Measurements from ENCODE around the gene STK39.

STK39 gene

GRCh38 chr2:168182550-168183249 is 64.7 kb downstream of the STK39 start:
- no peak for DNase-seq

- DNase-seq: no peak
Observed at GRCh38 chr2:168181825-168182224, 65.6 kb downstream of the STK39 start.

GRCh38 chr2:168180914-168181313 is 66.5 kb downstream of the STK39 start:
- no peak for DNase-seq

GRCh38 chr2:168180483-168180882 is 66.9 kb downstream of the STK39 start:
- no peak for DNase-seq

DNA sequence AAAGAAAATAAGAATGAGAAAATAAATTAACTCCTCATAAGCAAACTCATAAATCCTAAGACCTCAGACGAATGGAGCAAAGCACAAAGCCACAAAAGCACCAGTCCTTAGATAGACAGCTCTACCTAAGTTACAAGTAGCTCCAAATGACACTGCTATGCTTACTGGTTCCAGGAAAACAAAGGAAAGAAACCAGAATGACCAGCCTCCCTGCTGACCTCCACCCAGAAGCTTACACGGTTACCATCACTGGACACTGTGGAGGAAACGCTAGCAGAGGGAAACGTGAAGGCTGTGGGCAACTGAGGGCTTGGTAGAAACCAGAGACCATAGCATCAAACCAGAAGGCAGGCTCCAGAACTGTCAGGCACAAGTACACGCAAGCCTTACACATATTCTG is 67.8 kb downstream of the STK39 start:
- no peak for DNase-seq

GRCh38 chr2:168178520-168179324 is 68.7 kb downstream of the STK39 start:
- DNase-seq: no peak

- no peak for DNase-seq
Observed at GRCh38 chr2:168176402-168176801, 71.0 kb downstream of the STK39 start.

DNA sequence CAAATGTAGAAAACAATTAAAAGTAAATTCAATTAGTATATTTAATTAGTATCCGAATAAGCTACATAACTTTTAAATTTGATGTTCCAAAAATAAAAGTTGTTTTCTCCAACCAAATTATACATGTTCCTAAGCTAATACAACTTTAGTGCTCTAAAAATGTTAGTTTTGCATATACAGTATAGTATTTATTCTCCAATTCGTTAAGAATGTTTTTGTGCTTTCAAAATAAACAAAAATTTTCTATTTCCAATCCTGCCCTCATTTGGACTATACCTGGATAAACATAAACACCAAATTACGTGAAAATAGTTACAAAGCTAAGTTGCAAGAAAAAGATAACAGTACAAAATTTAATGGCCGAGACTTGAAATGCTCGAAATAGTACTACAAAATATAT is 71.9 kb downstream of the STK39 start:
- DNase-seq: no peak

DNA sequence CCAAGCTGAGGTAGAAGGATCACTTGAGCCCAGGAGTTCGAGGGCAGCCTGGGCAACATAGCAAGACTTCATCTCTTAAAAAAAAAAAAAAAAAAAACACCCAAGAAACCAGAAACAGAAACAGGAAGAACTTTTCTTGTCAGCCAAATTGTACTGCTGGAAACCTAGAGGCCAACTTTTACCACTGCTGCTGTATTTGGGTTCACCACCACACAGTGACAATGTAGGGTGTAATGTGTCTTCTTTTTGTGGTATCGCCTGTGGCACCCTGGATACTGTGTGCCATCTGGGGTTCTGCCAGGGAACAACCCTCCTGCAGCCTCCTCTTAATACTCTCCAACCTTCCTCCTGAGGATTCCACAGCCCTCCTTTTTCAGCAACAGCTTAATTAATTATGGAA is 72.6 kb downstream of the STK39 start:
- no peak for DNase-seq

- DNase-seq: no peak
Observed at GRCh38 chr2:168172071-168172470, 75.3 kb downstream of the STK39 start.

- DNase-seq: no peak
Observed at GRCh38 chr2:168171059-168171762, 76.2 kb downstream of the STK39 start.

- DNase-seq: no peak
Observed at GRCh38 chr2:168169097-168169745, 78.2 kb downstream of the STK39 start.

DNA sequence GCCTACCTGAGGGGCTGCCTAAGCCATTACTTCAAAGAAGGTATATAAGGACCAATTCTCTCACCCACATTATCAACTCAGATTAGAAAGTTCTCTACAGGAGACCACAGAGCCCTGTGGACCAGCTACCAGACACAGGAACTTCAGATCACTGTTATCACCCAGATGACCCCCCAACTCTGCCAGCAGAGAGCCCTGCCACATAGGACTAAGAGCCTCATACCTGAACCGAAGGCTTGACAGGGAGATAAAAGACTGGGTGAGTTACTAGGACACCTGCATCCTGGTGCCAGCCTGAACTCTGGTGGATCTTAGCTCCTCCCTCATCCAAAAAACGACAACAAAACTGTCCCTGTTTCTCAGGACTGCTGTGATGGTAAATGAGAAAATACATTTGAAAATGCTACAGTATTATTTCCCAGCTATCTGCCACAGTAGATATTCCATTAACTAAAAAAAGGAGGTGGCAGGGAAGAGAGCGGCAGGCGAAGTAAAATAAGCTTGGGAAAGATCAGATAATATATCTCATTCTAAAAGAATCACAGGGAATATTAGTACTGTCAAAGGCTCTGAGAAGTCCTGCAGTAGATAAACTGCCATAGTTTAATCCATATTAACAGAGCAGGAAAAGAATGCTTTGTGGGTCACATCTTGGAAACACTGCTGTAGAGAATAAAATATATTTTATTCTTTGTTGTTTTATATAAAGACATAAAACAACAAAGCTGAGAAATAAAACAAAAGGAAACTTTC is 79.7 kb downstream of the STK39 start:
- no peak for DNase-seq

DNA sequence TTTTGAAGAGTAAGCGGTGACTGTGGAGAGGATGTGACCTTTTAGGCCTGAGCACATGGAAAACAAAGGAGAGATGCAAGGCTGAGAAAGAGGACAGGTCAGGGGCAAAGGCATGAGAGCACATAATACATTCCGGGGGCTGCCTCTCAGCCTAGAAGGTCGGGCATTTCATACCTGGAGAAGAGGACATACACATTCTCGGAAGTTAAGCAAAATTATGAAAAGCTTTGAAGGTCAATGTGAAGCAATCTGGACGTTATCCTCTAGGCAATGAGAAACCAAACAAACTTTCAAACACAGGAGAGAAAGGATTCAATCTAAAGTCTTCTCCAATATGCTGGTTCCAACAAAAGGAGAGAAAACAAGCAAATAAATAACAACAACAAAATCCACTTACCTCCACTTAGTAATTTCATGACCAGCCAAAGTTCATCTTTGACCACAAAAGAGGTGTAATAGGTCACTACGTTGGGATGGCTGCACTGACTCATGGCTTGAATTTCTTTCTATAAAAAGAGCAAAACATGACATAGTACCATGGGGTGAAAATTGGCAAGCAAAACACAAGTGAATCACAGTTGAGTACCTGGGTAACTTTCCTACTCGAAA is 80.4 kb downstream of the STK39 start:
- no peak for DNase-seq

- no peak for DNase-seq
Observed at GRCh38 chr2:168165985-168166901, 81.2 kb downstream of the STK39 start.

- DNase-seq: no peak
Observed at GRCh38 chr2:168165397-168165796, 82.0 kb downstream of the STK39 start.

- DNase-seq: no peak
Observed at GRCh38 chr2:168160897-168161296, 86.5 kb downstream of the STK39 start.

GRCh38 chr2:168159754-168160585 is 87.4 kb downstream of the STK39 start:
- DNase-seq: no peak

DNA sequence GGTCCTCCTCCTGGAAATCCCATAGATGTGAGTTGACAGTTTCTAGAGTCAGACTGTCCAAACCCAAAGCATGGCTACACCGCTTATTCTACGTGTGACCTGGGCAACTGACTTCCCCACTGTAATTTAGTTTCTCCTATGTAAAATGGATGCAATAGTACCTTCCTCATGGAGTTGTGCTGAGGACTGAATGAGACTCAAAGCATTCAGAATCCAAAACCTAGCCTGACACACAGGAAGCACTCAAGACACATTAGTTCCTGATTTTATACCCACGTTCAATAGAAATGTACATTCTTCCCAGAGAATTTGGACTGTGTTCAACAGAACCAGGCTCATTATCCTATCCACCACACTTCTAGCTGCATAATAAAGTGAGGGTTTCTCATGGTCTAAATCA is 88.8 kb downstream of the STK39 start:
- no peak for DNase-seq

DNA sequence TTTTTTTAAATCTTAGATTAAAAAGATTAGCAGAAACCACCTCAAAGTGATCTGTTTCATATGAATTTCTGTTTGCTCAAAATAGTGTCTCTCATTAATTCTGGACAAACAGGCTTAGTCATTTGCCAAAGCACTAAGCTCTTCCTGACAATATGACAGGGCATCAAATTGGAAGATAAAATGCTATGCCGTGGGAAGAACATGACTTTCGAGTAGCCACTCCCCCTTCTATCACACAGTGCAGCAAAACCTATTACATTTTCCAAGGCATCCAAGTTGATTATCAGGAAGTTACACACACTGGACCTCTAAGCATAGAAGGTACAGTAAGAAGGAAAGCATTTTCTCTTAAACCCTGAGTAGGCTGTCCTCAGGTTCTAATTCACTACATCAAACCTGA is 89.5 kb downstream of the STK39 start:
- no peak for DNase-seq

Data from GF-D8 (cell line).